Testis (tissue), 2 donors: ENCODE results near the gene SLC16A2.

Source experiments
- POLR2A ChIP-seq: fragments of 450-650 bp; IDR thresholded peaks from one replicate; pipeline ENCODE4 v1.6.1; 2017; ENCODE audit warnings: antibody characterized with exemption, mild to moderate bottlenecking, moderate library complexity
- TF ChIP-seq, protein P1 (sequence below), 3 experiments: fragments of 450-650 bp in 2 of 3; fragments of 200-600 bp in 1 of 3; sonication (generic) in 1 of 3; IDR thresholded peaks; one replicate each; pipeline ENCODE4 v1.5.1; 2016 to 2019; ENCODE audit warnings: antibody characterized with exemption in 3 of 3, mild to moderate bottlenecking in 2 of 3, moderate library complexity in 1 of 3

- TF ChIP-seq, protein P1, sequence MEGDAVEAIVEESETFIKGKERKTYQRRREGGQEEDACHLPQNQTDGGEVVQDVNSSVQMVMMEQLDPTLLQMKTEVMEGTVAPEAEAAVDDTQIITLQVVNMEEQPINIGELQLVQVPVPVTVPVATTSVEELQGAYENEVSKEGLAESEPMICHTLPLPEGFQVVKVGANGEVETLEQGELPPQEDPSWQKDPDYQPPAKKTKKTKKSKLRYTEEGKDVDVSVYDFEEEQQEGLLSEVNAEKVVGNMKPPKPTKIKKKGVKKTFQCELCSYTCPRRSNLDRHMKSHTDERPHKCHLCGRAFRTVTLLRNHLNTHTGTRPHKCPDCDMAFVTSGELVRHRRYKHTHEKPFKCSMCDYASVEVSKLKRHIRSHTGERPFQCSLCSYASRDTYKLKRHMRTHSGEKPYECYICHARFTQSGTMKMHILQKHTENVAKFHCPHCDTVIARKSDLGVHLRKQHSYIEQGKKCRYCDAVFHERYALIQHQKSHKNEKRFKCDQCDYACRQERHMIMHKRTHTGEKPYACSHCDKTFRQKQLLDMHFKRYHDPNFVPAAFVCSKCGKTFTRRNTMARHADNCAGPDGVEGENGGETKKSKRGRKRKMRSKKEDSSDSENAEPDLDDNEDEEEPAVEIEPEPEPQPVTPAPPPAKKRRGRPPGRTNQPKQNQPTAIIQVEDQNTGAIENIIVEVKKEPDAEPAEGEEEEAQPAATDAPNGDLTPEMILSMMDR (IDR thresholded peaks at IDR 0.05): no peak
- TF ChIP-seq POLR2A: no peak
These were observed 99.6 kb downstream of the SLC16A2 start for GRCh38 chrX:74520896-74521295.
